Liver (tissue), 3 donors: Measurements from ENCODE around the gene FBXO44.

Source experiments
- ATF3 ChIP-seq: IDR thresholded peaks from 2 replicates; pipeline ENCODE4 v1.6.1; 2016; ENCODE audit warnings: antibody characterized with exemption
- CTCF ChIP-seq: fragments of 150-350 bp; IDR thresholded peaks from 2 replicates; pipeline ENCODE4 v1.5.1; 2017; ENCODE audit warnings: improper control_type of control experiment, low read depth, low read length; ENCODE audit not compliant: missing input control
- EGR1 ChIP-seq, 2 donors: IDR thresholded peaks; 2 replicates each; pipeline ENCODE4 v1.6.1; 2016 to 2018; ENCODE audit warnings: antibody characterized with exemption in 2 of 2, low read depth in 2 of 2
- GABPA ChIP-seq, 2 donors: IDR thresholded peaks in 1 of 2; conservative IDR thresholded peaks in 1 of 2; 2 replicates each; pipeline ENCODE4 v1.6.1; 2016; ENCODE audit warnings: antibody characterized with exemption in 2 of 2, mild to moderate bottlenecking in 1 of 2, moderate library complexity in 1 of 2
- JUND ChIP-seq, 2 donors: IDR thresholded peaks; 2 replicates each; pipeline ENCODE4 v1.6.1; 2016; ENCODE audit warnings: antibody characterized with exemption in 2 of 2
- MAX ChIP-seq: IDR thresholded peaks from 2 replicates; pipeline ENCODE4 v1.6.1; 2016; ENCODE audit warnings: antibody characterized with exemption
- RAD21 ChIP-seq, 2 donors: IDR thresholded peaks; 2 replicates each; pipeline ENCODE4 v1.6.1; 2016; ENCODE audit warnings: antibody characterized with exemption in 2 of 2, mild to moderate bottlenecking in 2 of 2
- RXRA ChIP-seq, 2 donors: IDR thresholded peaks; 2 replicates each; pipeline ENCODE4 v1.6.1; 2017 to 2018; ENCODE audit warnings: antibody characterized with exemption in 2 of 2, mild to moderate bottlenecking in 1 of 2
- SP1 ChIP-seq: IDR thresholded peaks from 2 replicates; pipeline ENCODE4 v1.6.1; 2018; ENCODE audit warnings: antibody characterized with exemption, mild to moderate bottlenecking
- TAF1 ChIP-seq: conservative IDR thresholded peaks from 2 replicates; pipeline ENCODE4 v1.6.1; 2016; ENCODE audit warnings: antibody characterized with exemption, mild to moderate bottlenecking
- YY1 ChIP-seq: IDR thresholded peaks from 2 replicates; pipeline ENCODE4 v1.6.1; 2016; ENCODE audit warnings: antibody characterized with exemption, mild to moderate bottlenecking
- ZBTB33 ChIP-seq: IDR thresholded peaks from 2 replicates; pipeline ENCODE4 v1.6.1; 2016; ENCODE audit warnings: antibody characterized with exemption
- TF ChIP-seq, protein P1 (sequence below): IDR thresholded peaks from 2 replicates; pipeline ENCODE4 v1.6.1; 2016; ENCODE audit warnings: antibody characterized with exemption, mild to moderate bottlenecking
- donor health status: healthy.
- donor health status: healthy.

GRCh38 chr1:11611638-11612327 lies 42.9 kb upstream of the FBXO44 start:
- no peak for TF ChIP-seq GABPA (IDR thresholded peaks at IDR 0.05 in 1 of 2, conservative IDR thresholded peaks at IDR 0.05 in 1 of 2)
- TF ChIP-seq CTCF, result no peak
- no peak for TF ChIP-seq SP1
- TF ChIP-seq, protein P1, sequence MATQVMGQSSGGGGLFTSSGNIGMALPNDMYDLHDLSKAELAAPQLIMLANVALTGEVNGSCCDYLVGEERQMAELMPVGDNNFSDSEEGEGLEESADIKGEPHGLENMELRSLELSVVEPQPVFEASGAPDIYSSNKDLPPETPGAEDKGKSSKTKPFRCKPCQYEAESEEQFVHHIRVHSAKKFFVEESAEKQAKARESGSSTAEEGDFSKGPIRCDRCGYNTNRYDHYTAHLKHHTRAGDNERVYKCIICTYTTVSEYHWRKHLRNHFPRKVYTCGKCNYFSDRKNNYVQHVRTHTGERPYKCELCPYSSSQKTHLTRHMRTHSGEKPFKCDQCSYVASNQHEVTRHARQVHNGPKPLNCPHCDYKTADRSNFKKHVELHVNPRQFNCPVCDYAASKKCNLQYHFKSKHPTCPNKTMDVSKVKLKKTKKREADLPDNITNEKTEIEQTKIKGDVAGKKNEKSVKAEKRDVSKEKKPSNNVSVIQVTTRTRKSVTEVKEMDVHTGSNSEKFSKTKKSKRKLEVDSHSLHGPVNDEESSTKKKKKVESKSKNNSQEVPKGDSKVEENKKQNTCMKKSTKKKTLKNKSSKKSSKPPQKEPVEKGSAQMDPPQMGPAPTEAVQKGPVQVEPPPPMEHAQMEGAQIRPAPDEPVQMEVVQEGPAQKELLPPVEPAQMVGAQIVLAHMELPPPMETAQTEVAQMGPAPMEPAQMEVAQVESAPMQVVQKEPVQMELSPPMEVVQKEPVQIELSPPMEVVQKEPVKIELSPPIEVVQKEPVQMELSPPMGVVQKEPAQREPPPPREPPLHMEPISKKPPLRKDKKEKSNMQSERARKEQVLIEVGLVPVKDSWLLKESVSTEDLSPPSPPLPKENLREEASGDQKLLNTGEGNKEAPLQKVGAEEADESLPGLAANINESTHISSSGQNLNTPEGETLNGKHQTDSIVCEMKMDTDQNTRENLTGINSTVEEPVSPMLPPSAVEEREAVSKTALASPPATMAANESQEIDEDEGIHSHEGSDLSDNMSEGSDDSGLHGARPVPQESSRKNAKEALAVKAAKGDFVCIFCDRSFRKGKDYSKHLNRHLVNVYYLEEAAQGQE, result no peak
- TF ChIP-seq TAF1, result no peak
- no peak for TF ChIP-seq ATF3
- no peak for TF ChIP-seq MAX
- no peak for TF ChIP-seq YY1
- no peak for TF ChIP-seq JUND (IDR thresholded peaks at IDR 0.05)
- TF ChIP-seq ZBTB33, result no peak
- TF ChIP-seq EGR1 (IDR thresholded peaks at IDR 0.05; ENCODE audit: low read depth in 2 of 2), result no peak
- no peak for TF ChIP-seq RXRA (IDR thresholded peaks at IDR 0.05)
- no peak for TF ChIP-seq RAD21 (IDR thresholded peaks at IDR 0.05)
